Erythroblast (primary cell): ENCODE measurements around the gene AURKAIP1.

ENCODE experiments used
- GATA1 ChIP-seq: IDR thresholded peaks from 2 replicates; pipeline ENCODE4 v1.6.1; 2011; ENCODE audit warnings: low read depth, mild to moderate bottlenecking, control low read depth, low read length, moderate library complexity
- POLR2A ChIP-seq: IDR thresholded peaks from 2 replicates; pipeline ENCODE4 v1.6.1; 2011; ENCODE audit warnings: mild to moderate bottlenecking, low read length

GRCh38 chr1:1345384-1345783 lies 29.6 kb downstream of the AURKAIP1 start:
- TF ChIP-seq POLR2A: no peak
- TF ChIP-seq GATA1: no peak
